A549 (cell line): ENCODE data around the gene ATF6B.

ENCODE experiments used
- CHD2 ChIP-seq: fragments of 150-350 bp; IDR thresholded peaks from 2 replicates; pipeline ENCODE4 v1.6.1; 2014; ENCODE audit warnings: low read length; ENCODE audit not compliant: partially characterized antibody
- EP300 ChIP-seq, 2 experiments: fragments of >200 bp; sonication (Bioruptor Twin); formaldehyde crosslinking; IDR thresholded peaks; 2 replicates in 1 of 2; 3 replicates in 1 of 2; pipeline ENCODE4 v1.6.1; 2016 to 2017
- HEYL ChIP-seq: fragments of 250-450 bp; sonication (Bioruptor Pico); IDR thresholded peaks from 2 replicates; pipeline ENCODE4 v1.8.0; 2021; ENCODE audit warnings: mild to moderate bottlenecking, moderate library complexity
- RAD21 ChIP-seq, 2 experiments: fragments of >200 bp in 1 of 2; sonication (Bioruptor Twin) in 1 of 2; formaldehyde crosslinking in 1 of 2; IDR thresholded peaks in 1 of 2; conservative IDR thresholded peaks in 1 of 2; 2 replicates in 1 of 2; 3 replicates in 1 of 2; pipeline ENCODE4 v1.6.1; 2012 to 2018; ENCODE audit warnings: inconsistent platforms in 1 of 2
- RCOR1 ChIP-seq: fragments of 150-350 bp; IDR thresholded peaks from 2 replicates; pipeline ENCODE4 v1.6.1; 2014; ENCODE audit warnings: antibody characterized with exemption, low read length, low read depth
- TF ChIP-seq, protein P1 (sequence below): fragments of >200 bp; sonication (Bioruptor Twin); formaldehyde crosslinking; IDR thresholded peaks from 3 replicates; pipeline ENCODE4 v1.5.1; 2016

DNA sequence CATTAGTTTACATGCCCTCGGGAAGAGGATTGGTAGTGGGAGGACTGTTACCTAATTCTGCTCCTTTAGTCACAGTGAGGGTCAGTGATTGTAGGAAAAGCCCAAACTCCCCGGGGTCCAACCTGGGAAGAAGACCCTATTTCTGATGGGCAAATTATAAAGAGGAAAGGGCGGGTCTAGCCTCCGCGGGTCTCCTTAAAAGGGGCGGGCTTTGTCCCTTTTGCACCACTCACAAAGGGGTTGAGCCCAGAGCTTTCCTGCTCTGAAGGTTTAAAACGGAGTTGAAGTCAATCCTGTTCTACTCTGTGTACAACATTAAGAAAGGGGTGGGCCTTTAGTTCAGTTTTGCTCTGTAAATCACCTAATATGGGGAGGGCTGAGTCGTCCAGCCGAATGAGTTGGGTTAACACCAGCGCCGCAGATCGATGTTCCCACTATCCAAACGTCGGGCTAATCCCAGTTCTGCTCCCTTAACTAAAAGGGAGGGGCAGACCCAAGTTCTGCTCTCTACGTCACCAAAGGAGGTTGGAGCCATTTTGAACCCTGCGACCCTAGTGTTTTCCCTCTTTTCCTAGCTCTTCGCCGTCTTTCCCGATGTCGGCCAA is 49.2 kb upstream of the ATF6B start:
- no peak for TF ChIP-seq CHD2
- TF ChIP-seq, protein P1, sequence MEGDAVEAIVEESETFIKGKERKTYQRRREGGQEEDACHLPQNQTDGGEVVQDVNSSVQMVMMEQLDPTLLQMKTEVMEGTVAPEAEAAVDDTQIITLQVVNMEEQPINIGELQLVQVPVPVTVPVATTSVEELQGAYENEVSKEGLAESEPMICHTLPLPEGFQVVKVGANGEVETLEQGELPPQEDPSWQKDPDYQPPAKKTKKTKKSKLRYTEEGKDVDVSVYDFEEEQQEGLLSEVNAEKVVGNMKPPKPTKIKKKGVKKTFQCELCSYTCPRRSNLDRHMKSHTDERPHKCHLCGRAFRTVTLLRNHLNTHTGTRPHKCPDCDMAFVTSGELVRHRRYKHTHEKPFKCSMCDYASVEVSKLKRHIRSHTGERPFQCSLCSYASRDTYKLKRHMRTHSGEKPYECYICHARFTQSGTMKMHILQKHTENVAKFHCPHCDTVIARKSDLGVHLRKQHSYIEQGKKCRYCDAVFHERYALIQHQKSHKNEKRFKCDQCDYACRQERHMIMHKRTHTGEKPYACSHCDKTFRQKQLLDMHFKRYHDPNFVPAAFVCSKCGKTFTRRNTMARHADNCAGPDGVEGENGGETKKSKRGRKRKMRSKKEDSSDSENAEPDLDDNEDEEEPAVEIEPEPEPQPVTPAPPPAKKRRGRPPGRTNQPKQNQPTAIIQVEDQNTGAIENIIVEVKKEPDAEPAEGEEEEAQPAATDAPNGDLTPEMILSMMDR: no peak
- TF ChIP-seq EP300 (IDR thresholded peaks at IDR 0.05): no peak
- TF ChIP-seq RAD21 (conservative IDR thresholded peaks at IDR 0.05 in 1 of 2, IDR thresholded peaks at IDR 0.05 in 1 of 2): no peak
- TF ChIP-seq RCOR1: no peak
- no peak for TF ChIP-seq HEYL (CRISPR knock-in tag)
